Stomach smooth muscle (tissue), 2 donors: ENCODE measurements around the gene MTFR1L.
"Not testable (repeated sequence)": the region's sequence is repeated elsewhere in the genome, so short reads cannot be mapped to it uniquely, and the experiment has no call there.

Source experiments
- H3K27ac ChIP-seq: one replicate; pipeline ENCODE4 v1.7.0; 2013; ENCODE audit warnings: mild to moderate bottlenecking, low read length, inconsistent platforms
- H3K27me3 ChIP-seq, 2 donors: one replicate each; pipeline ENCODE4 v1.7.0; 2013; ENCODE audit warnings: low read length in 2 of 2; ENCODE audit not compliant: insufficient read depth in 2 of 2, control insufficient read depth in 1 of 2
- H3K36me3 ChIP-seq, 2 donors: one replicate each; pipeline ENCODE4 v1.7.0; 2013; ENCODE audit warnings: low read length in 2 of 2; ENCODE audit not compliant: control insufficient read depth in 2 of 2, insufficient read depth in 2 of 2
- H3K4me1 ChIP-seq: one replicate; pipeline ENCODE4 v1.7.0; 2013; ENCODE audit warnings: low read length; ENCODE audit not compliant: control insufficient read depth, insufficient read depth
- H3K4me3 ChIP-seq, 2 donors: one replicate each; pipeline ENCODE4 v1.7.0; 2013; ENCODE audit warnings: low read length in 2 of 2
- H3K9ac ChIP-seq, 2 donors: one replicate each; pipeline ENCODE4 v1.7.0; 2013; ENCODE audit warnings: low read length in 2 of 2, mild to moderate bottlenecking in 1 of 2
- H3K9me3 ChIP-seq, 2 donors: one replicate each; pipeline ENCODE4 v1.7.0; 2013; ENCODE audit warnings: low read length in 2 of 2; ENCODE audit not compliant: control insufficient read depth in 2 of 2
- donor health status: healthy.
- donor health status: Pancreatic carcinoma.

Gene MTFR1L

GRCh38 chr1:25832336-25833037 lies 12.7 kb downstream of the MTFR1L start:
- no peak overlapping the region for H3K27ac ChIP-seq
- H3K9ac ChIP-seq, result no peak overlapping the region
- H3K9me3 ChIP-seq, result no peaks in the 10 kb centered on the region
- no peak overlapping the region for H3K4me3 ChIP-seq
- H3K4me1 ChIP-seq, result no peaks in the 10 kb centered on the region
- peaks cover 57 to 63% of the 10 kb centered on the region in 2 donors for H3K36me3 ChIP-seq
- H3K27me3 ChIP-seq, result no peaks in the 10 kb centered on the region

- Histone ChIP-seq H3K36me3 (peaks cover 53 to 57% of the 10 kb centered on the region in 2 donors), H3K4me1 (no peaks in the 10 kb centered on the region), H3K27me3 (no peaks in the 10 kb centered on the region), H3K27ac (no peak overlapping the region), H3K9ac (no peak overlapping the region), H3K9me3 (no peaks in the 10 kb centered on the region), H3K4me3 (no peak overlapping the region)
Observed at GRCh38 chr1:25833158-25833557, 13.4 kb downstream of the MTFR1L start.

DNA sequence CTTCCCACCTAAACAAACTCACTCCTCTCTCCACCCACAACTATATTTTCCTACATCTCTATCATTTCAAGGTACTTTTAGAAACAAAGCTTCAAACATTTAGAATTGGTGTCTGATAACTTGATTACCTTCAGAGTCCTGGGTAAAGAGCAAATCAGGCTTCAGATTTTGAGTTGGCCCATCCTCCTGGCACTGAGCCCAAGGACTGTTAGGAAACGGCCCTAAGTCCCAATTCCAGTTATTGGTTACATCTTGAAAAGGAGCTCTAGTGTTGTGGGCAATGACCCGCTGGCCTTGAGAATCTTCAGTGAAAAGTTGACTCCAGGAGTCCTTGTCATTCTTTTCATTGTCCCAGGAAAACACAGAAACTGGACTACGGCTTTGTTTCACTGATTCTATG lies 15.1 kb downstream of the MTFR1L start:
- Histone ChIP-seq H3K9me3 (no peaks in the 10 kb centered on the region), H3K27me3 (no peaks in the 10 kb centered on the region), H3K4me3 (no peak overlapping the region), H3K9ac (no peak overlapping the region), H3K27ac (no peak overlapping the region), H3K36me3 (peaks cover 39 to 43% of the 10 kb centered on the region in 2 donors), H3K4me1 (no peaks in the 10 kb centered on the region)

DNA sequence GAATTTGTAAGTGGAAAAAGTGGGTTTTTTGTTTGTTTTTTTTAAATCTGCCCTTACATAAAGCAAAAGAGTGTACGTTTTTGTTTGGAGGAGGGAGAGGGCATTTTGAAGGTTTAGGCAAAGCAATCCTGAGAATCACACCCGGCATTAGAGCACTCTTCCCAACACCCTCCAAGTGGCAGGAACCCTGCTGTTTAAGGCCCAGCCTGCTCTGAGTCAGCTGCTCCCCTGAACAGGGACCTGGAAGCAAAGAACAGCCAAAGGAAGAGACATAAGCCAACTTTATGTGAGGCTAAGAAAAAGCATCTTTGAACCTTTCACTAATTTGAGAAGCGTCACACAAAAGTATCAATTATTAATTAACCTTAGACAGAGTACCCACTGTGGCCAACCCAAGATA lies 16.9 kb downstream of the MTFR1L start:
- no peaks in the 10 kb centered on the region for H3K27me3 ChIP-seq
- no peak overlapping the region for H3K9ac ChIP-seq
- H3K36me3 ChIP-seq, result peaks cover 25% of the 10 kb centered on the region in 2 donors
- no peaks in the 10 kb centered on the region for H3K4me1 ChIP-seq
- no peak overlapping the region for H3K4me3 ChIP-seq
- no peak overlapping the region for H3K27ac ChIP-seq
- H3K9me3 ChIP-seq, result no peaks in the 10 kb centered on the region

DNA sequence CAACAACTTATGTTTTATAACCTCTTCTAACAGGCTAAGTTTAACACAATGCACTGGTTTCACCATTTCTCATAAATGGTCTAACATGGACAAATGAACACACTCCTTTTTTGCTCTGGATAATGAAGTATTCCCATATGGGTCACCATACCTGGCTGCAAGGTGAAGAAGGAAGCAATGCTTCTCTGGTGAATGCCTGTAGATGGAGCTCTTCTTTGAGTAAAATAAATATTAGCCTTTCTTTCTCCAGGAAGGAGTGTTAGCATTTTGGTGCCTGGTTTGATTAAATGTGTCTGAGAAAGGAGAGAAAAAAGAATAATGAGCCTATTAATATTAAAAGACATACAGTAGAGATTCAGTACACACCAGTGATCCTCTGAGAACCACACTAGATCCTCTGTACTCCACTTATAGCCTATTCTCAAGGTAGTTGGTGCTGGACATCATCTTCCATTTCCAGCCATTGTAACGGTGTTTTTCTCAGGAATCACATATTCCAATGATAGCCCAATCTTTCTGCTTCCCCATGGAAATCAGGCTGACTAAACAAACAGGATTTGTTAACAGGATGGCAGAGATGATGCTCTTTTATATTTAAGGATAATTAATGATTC lies 17.6 kb downstream of the MTFR1L start:
- no peaks in the 10 kb centered on the region for H3K27me3 ChIP-seq
- no peaks in the 10 kb centered on the region for H3K4me1 ChIP-seq
- H3K27ac ChIP-seq, result no peak overlapping the region
- no peak overlapping the region for H3K4me3 ChIP-seq
- no peaks in the 10 kb centered on the region for H3K9me3 ChIP-seq
- peaks cover 18 to 19% of the 10 kb centered on the region in 2 donors for H3K36me3 ChIP-seq
- no peak overlapping the region for H3K9ac ChIP-seq

DNA sequence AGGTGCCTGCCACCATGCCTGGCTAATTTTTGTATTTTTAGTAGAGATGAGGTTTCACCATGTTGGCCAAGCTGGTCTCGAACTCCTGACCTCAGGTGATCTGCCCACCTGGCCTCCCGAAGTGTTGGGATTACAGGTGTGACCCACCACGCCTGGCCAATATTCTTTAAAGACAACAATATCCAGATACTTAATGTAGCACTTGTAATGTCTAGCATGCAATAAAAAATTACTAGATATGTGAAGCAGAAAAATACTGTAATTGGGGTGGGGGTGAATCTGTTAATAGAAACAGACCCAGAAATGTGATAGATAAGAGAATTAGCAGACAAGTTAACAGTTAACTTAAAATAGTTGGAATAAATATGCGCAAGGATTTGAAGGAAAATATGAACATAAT lies 20.1 kb downstream of the MTFR1L start:
- not testable (repeated sequence) for H3K27me3 ChIP-seq, H3K36me3 ChIP-seq, H3K9me3 ChIP-seq, H3K27ac ChIP-seq, H3K4me1 ChIP-seq, H3K4me3 ChIP-seq, H3K9ac ChIP-seq

DNA sequence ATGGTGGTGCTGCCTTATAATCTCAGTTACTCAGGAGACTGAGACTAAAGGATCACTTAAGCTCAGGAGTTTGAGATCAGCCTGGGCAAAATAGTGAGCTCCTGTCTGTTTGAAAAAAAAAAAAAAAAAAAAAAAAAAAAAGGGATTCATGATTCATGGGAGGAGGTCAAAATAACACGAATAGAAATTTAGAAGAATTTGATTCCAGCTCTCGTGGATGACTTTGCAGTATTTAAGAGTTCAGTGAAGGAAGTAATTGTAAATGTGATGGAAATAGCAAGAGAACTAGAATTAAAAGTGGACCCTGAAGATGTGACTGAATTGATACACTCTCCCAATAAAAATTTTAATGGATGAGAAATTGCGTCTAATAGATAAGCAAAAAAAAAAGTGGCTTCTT lies 23.7 kb downstream of the MTFR1L start:
- no peaks in the 10 kb centered on the region for H3K36me3 ChIP-seq
- H3K4me1 ChIP-seq, result no peaks in the 10 kb centered on the region
- no peaks in the 10 kb centered on the region for H3K9me3 ChIP-seq
- H3K9ac ChIP-seq, result no peak overlapping the region
- no peaks in the 10 kb centered on the region for H3K27me3 ChIP-seq
- H3K27ac ChIP-seq, result no peak overlapping the region
- H3K4me3 ChIP-seq, result no peak overlapping the region

- no peaks in the 10 kb centered on the region for H3K4me1 ChIP-seq
- no peaks in the 10 kb centered on the region for H3K36me3 ChIP-seq
- H3K4me3 ChIP-seq, result no peak overlapping the region
- H3K27me3 ChIP-seq, result no peaks in the 10 kb centered on the region
- no peak overlapping the region for H3K9ac ChIP-seq
- no peak overlapping the region for H3K27ac ChIP-seq
- H3K9me3 ChIP-seq, result no peaks in the 10 kb centered on the region
Observed at GRCh38 chr1:25844536-25845337, 25.0 kb downstream of the MTFR1L start.

DNA sequence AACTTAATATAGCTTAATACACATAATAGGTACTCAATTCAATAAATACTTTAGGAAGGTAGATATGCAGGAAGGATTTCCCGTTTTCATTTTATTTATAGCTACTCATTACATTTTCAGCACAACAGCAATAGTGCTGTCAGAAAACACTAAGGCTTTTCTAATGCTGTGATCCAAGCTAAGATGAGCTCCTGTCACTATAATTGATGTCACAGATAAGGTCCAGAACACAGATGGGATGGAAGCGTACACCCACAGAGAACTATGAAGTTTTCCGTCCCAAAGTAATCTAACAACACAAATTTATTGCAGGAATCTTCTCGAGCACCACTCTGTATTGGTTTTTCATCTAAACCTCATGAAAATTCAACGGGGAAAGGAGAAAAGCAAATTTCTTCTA lies 25.9 kb downstream of the MTFR1L start:
- no peaks in the 10 kb centered on the region for H3K4me1 ChIP-seq
- H3K27me3 ChIP-seq, result no peaks in the 10 kb centered on the region
- H3K9me3 ChIP-seq, result no peaks in the 10 kb centered on the region
- no peak overlapping the region for H3K9ac ChIP-seq
- no peak overlapping the region for H3K4me3 ChIP-seq
- no peak overlapping the region for H3K27ac ChIP-seq
- no peaks in the 10 kb centered on the region for H3K36me3 ChIP-seq

GRCh38 chr1:25847929-25848328 lies 28.2 kb downstream of the MTFR1L start:
- H3K9me3 ChIP-seq, result no peaks in the 10 kb centered on the region
- H3K27me3 ChIP-seq, result peaks cover 0 to 2% of the 10 kb centered on the region in 2 donors

GRCh38 chr1:25848531-25848930 lies 28.8 kb downstream of the MTFR1L start:
- Histone ChIP-seq H3K36me3 (no peaks in the 10 kb centered on the region), H3K27me3 (peaks cover 0 to 2% of the 10 kb centered on the region in 2 donors), H3K4me3 (no peak overlapping the region), H3K9ac (no peak overlapping the region), H3K27ac (no peak overlapping the region), H3K9me3 (no peaks in the 10 kb centered on the region), H3K4me1 (no peaks in the 10 kb centered on the region)

More at GRCh38 chr1:25847929-25848328, 28.2 kb downstream of the MTFR1L start:
- Histone ChIP-seq H3K4me1 (no peaks in the 10 kb centered on the region), H3K36me3 (no peaks in the 10 kb centered on the region), H3K27ac (no peak overlapping the region), H3K9ac (no peak overlapping the region), H3K4me3 (no peak overlapping the region)
